Mucosa of descending colon (tissue), 3 donors: ENCODE results near the gene OR6S1. TPM values are rescaled to one million over a fixed set of nuclear protein-coding genes. Genes with fewer than 3 reads are reported as not detected.

ENCODE experiments used
- ATAC-seq: fragments of 200-7000 bp; cut with Tn5 transposase; one replicate; pipeline ENCODE4 v1.9.1; 2020; ENCODE audit warnings: mild to moderate bottlenecking, moderate library complexity
- DNase-seq, 3 donors: peaks; one replicate each; pipeline ENCODE4 v3.0.0-alpha.2; 2020
- H3K36me3 ChIP-seq: fragments of 200-600 bp; one replicate; pipeline ENCODE4 v1.8.0; 2021; ENCODE audit warnings: low read depth, mild to moderate bottlenecking
- H3K4me1 ChIP-seq: fragments of 200-600 bp; one replicate; pipeline ENCODE4 v1.8.0; 2021; ENCODE audit warnings: low read depth, mild to moderate bottlenecking
- H3K4me3 ChIP-seq: fragments of 200-600 bp; one replicate; pipeline ENCODE4 v1.8.0; 2021; ENCODE audit warnings: mild to moderate bottlenecking
- H3K9me3 ChIP-seq: fragments of 200-600 bp; one replicate; pipeline ENCODE4 v1.8.0; 2021; ENCODE audit warnings: mild to moderate bottlenecking
- intact Hi-C, 2 donors: fragments of 100-400 bp; cut with DNase I in 1 of 2; cut with micrococcal nuclease in 1 of 2; formaldehyde crosslinking; loops; one replicate each; pipeline versions ENCODE4 v1.11.0 to v1.11.1; 2022; cut with DNase I, micrococcal nuclease
- long read RNA-seq, 2 donors: library from polyadenylated mRNA; unstranded; transcript quantifications; one replicate each; pipeline ENCODE4 v2.0.0, GENCODE V29; 2019 to 2021
- total RNA-seq, 3 donors: library from RNA; stranded (reverse); fragmentation: NEBNext Ultra II Directional in 2 of 3; extraction: Animal tissue kit (Norgen Biotek cat#: 25700) in 2 of 3; gene quantifications; one replicate each; pipeline versions ENCODE4 v1.2.1 to v1.2.4, GENCODE V29; 2021 to 2023
- TF ChIP-seq, protein P1 (sequence below): fragments of 200-600 bp; IDR thresholded peaks from one replicate; pipeline ENCODE4 v1.8.0; 2022; ENCODE audit warnings: antibody characterized with exemption, mild to moderate bottlenecking
- donor health status: DM: no; HTN: no; CAD: no; lungs with moderate emphysema.
- donor health status: DM: no; HTN: no; CAD: no.
- donor health status: DM: no; HTN: yes; CAD: no.

OR6S1 gene, protein sequence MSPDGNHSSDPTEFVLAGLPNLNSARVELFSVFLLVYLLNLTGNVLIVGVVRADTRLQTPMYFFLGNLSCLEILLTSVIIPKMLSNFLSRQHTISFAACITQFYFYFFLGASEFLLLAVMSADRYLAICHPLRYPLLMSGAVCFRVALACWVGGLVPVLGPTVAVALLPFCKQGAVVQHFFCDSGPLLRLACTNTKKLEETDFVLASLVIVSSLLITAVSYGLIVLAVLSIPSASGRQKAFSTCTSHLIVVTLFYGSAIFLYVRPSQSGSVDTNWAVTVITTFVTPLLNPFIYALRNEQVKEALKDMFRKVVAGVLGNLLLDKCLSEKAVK
- not detected for total RNA-seq
- long read RNA-seq, donor 1, result 0 reads
- long read RNA-seq, donor 2, result 0 reads

DNA sequence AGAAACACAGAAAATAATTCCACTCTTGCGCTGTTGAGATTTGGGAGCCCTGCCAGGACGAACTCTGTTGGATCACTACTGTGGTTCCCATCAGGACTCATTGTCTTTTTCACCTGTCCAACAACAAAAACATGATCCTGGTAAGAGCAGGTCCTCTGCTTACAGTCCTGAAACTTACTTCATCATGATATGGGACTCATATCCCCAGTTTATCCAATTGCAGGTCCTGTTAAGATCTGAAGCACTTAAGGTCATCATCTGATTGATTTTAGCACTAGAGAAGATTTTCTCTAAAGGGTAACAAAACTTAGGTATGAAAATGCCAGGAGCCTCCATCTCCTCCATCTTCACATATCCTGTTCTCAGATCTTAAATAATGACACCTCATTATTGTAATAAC lies at the start of gene OR6S1:
Gene OR6S1, minus strand, starts transcription at position 101 of the 400 bp plus-strand sequence. Its CDS starts 0 bp downstream, at position 101.
- DNase-seq, result no peak
- Histone ChIP-seq H3K9me3 (no peaks in the 10 kb centered on the region), H3K4me1 (no peaks in the 10 kb centered on the region), H3K36me3 (no peaks in the 10 kb centered on the region), H3K4me3 (no peak within 1 kb of the TSS)
- TF ChIP-seq, protein P1, sequence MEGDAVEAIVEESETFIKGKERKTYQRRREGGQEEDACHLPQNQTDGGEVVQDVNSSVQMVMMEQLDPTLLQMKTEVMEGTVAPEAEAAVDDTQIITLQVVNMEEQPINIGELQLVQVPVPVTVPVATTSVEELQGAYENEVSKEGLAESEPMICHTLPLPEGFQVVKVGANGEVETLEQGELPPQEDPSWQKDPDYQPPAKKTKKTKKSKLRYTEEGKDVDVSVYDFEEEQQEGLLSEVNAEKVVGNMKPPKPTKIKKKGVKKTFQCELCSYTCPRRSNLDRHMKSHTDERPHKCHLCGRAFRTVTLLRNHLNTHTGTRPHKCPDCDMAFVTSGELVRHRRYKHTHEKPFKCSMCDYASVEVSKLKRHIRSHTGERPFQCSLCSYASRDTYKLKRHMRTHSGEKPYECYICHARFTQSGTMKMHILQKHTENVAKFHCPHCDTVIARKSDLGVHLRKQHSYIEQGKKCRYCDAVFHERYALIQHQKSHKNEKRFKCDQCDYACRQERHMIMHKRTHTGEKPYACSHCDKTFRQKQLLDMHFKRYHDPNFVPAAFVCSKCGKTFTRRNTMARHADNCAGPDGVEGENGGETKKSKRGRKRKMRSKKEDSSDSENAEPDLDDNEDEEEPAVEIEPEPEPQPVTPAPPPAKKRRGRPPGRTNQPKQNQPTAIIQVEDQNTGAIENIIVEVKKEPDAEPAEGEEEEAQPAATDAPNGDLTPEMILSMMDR, result no peak
- intact Hi-C loops, result no loop called here
- no peak for ATAC-seq

GRCh38 chr14:20690848-20691640 lies 49.6 kb upstream of the OR6S1 start:
- H3K36me3 ChIP-seq, result no peaks in the 10 kb centered on the region
- ATAC-seq (peak; percentile 75), DNase-seq (peak in 1 of 3 donors; percentile 80)
- peaks cover 38% of the 10 kb centered on the region for H3K4me1 ChIP-seq
- TF ChIP-seq, protein P1, result peak; percentile 78
- H3K4me3 ChIP-seq, result no peak overlapping the region
- H3K9me3 ChIP-seq, result no peaks in the 10 kb centered on the region
- intact Hi-C loops, result loop anchor here in 1 of 2 donors (10.0 kb wide), 1 partner anchor 156 kb away; no protein-coding TSS in a partner anchor

- no peak for ATAC-seq
- TF ChIP-seq, protein P1, result no peak
- no peak within 1 kb of the TSS for H3K4me3 ChIP-seq
Measured at GRCh38 chr14:20688167-20688839, 46.8 kb upstream of the OR6S1 start, which contains the start of gene ANG. Gene ANG, plus strand, starts transcription at chr14:20688764. Its CDS starts 4,801 bp downstream, at chr14:20693565.

GRCh38 chr14:20687362-20688166 lies 46.1 kb upstream of the OR6S1 start:
- H3K4me3 ChIP-seq, result no peak overlapping the region
- peak in 2 of 3 donors; percentile 64 to 70 for DNase-seq
- TF ChIP-seq, protein P1, result no peak

More at GRCh38 chr14:20688167-20688839, 46.8 kb upstream of the OR6S1 start, which contains the start of gene ANG:
- H3K4me1 ChIP-seq, result peaks cover 49% of the 10 kb centered on the region
- no peaks in the 10 kb centered on the region for H3K9me3 ChIP-seq
- no peak for DNase-seq
- no peaks in the 10 kb centered on the region for H3K36me3 ChIP-seq
- intact Hi-C loops, result loop anchor here in 1 of 2 donors (10.0 kb wide), 2 partner anchors 354 to 416 kb away; partner anchors contain the start of genes CCNB1IP1 and TMEM253

More at GRCh38 chr14:20687362-20688166, 46.1 kb upstream of the OR6S1 start:
- peak; percentile 50 for ATAC-seq
- Histone ChIP-seq H3K36me3 (no peaks in the 10 kb centered on the region), H3K9me3 (no peaks in the 10 kb centered on the region), H3K4me1 (peaks cover 49% of the 10 kb centered on the region)
- intact Hi-C loops, result loop anchor here in 1 of 2 donors (10.0 kb wide), 2 partner anchors 353 to 417 kb away; partner anchors contain the start of genes CCNB1IP1 and TMEM253
